Measurements from ENCODE around the gene KLHL35.

Gene KLHL35

GRCh38 chr11:75434886-75435570, 2.0 kb upstream of the KLHL35 start:
- no peak for DNase-seq (ENCODE audit: extremely low spot score)
- POLR2A ChIA-PET, result interaction anchor here (1.4 kb wide), 1 partner anchor 18 kb away, joined by 3 read pairs; no protein-coding TSS in a partner anchor
- CTCF ChIA-PET, result interaction anchor here (1.0 kb wide), 1 partner anchor 46 kb away, joined by 3 read pairs; no protein-coding TSS in a partner anchor
- no peak for TF ChIP-seq L3MBTL2 (conservative IDR thresholded peaks at IDR 0.05)
- TF ChIP-seq SUZ12 (IDR thresholded peaks at IDR 0.05), result no peak
- no peak for TF ChIP-seq SP1 (IDR thresholded peaks at IDR 0.05)
- TF ChIP-seq NFRKB (IDR thresholded peaks at IDR 0.05), result no peak
- no peak for TF ChIP-seq ARNT (IDR thresholded peaks at IDR 0.05)
- TF ChIP-seq CTBP1 (IDR thresholded peaks at IDR 0.05; ENCODE audit: borderline replicate concordance), result no peak
- no peak for TF ChIP-seq FOXM1 (IDR thresholded peaks at IDR 0.05; ENCODE audit: borderline replicate concordance)

- ChIA-PET CTCF (interaction anchor here (0.9 kb wide), 1 partner anchor 10 kb away, joined by 3 read pairs; no protein-coding TSS in a partner anchor), POLR2A (interaction anchor here (1.4 kb wide), 1 partner anchor 17 kb away, joined by 3 read pairs; no protein-coding TSS in a partner anchor)
- DNase-seq (ENCODE audit: extremely low spot score), result no peak
- TF ChIP-seq ELF4 (IDR thresholded peaks at IDR 0.05) (no peak), FOXM1 (IDR thresholded peaks at IDR 0.05; ENCODE audit: borderline replicate concordance) (no peak), NFRKB (IDR thresholded peaks at IDR 0.05) (no peak), BHLHE40 (IDR thresholded peaks at IDR 0.05; ENCODE audit: borderline replicate concordance) (no peak), HDGF (IDR thresholded peaks at IDR 0.05; ENCODE audit: borderline replicate concordance) (no peak), FOXA1 (IDR thresholded peaks at IDR 0.05) (no peak), CTBP1 (IDR thresholded peaks at IDR 0.05; ENCODE audit: borderline replicate concordance) (no peak), LEF1 (IDR thresholded peaks at IDR 0.05; ENCODE audit: borderline replicate concordance) (no peak), ARNT (IDR thresholded peaks at IDR 0.05) (no peak), SP1 (IDR thresholded peaks at IDR 0.05) (no peak), TARDBP (IDR thresholded peaks at IDR 0.05) (no peak), L3MBTL2 (conservative IDR thresholded peaks at IDR 0.05) (no peak), ZNF384 (IDR thresholded peaks at IDR 0.05) (no peak), PKNOX1 (IDR thresholded peaks at IDR 0.05) (no peak), SUZ12 (IDR thresholded peaks at IDR 0.05) (no peak), FOXK2 (IDR thresholded peaks at IDR 0.05) (no peak)
Observed at GRCh38 chr11:75434051-75434450, 1.0 kb upstream of the KLHL35 start.

GRCh38 chr11:75433443-75433842, 440 bp upstream of the KLHL35 start:
- DNase-seq (ENCODE audit: extremely low spot score), result no peak
- CTCF ChIA-PET, result interaction anchor here (0.9 kb wide), 1 partner anchor 11 kb away, joined by 3 read pairs; no protein-coding TSS in a partner anchor
- TF ChIP-seq LEF1 (IDR thresholded peaks at IDR 0.05; ENCODE audit: borderline replicate concordance), result no peak
- TF ChIP-seq SP1 (IDR thresholded peaks at IDR 0.05), result no peak
- TF ChIP-seq HDGF (IDR thresholded peaks at IDR 0.05; ENCODE audit: borderline replicate concordance), result no peak
- TF ChIP-seq CTBP1 (IDR thresholded peaks at IDR 0.05; ENCODE audit: borderline replicate concordance), result no peak
- no peak for TF ChIP-seq ELF4 (IDR thresholded peaks at IDR 0.05)
- TF ChIP-seq FOXA1 (IDR thresholded peaks at IDR 0.05), result no peak
- TF ChIP-seq SUZ12 (IDR thresholded peaks at IDR 0.05), result no peak
- TF ChIP-seq ZNF384 (IDR thresholded peaks at IDR 0.05), result no peak
- no peak for TF ChIP-seq ARNT (IDR thresholded peaks at IDR 0.05)
- TF ChIP-seq FOXK2 (IDR thresholded peaks at IDR 0.05), result no peak
- no peak for TF ChIP-seq BHLHE40 (IDR thresholded peaks at IDR 0.05; ENCODE audit: borderline replicate concordance)
- TF ChIP-seq PKNOX1 (IDR thresholded peaks at IDR 0.05), result no peak
- no peak for TF ChIP-seq TARDBP (IDR thresholded peaks at IDR 0.05)
- no peak for TF ChIP-seq NFRKB (IDR thresholded peaks at IDR 0.05)
- no peak for TF ChIP-seq L3MBTL2 (conservative IDR thresholded peaks at IDR 0.05)
- TF ChIP-seq FOXM1 (IDR thresholded peaks at IDR 0.05; ENCODE audit: borderline replicate concordance), result no peak
- POLR2A ChIA-PET, result interaction anchor here (1.4 kb wide), 1 partner anchor 17 kb away, joined by 3 read pairs; no protein-coding TSS in a partner anchor

- POLR2A ChIA-PET, result no interaction called here
Observed at GRCh38 chr11:75431533-75432525, 1.2 kb downstream of the KLHL35 start.

More at GRCh38 chr11:75431533-75432525, 1.2 kb downstream of the KLHL35 start:
- CTCF ChIA-PET, result no interaction called here
- no peak for DNase-seq (ENCODE audit: extremely low spot score)
- TF ChIP-seq FOXK2 (IDR thresholded peaks at IDR 0.05) (no peak), FOXA1 (IDR thresholded peaks at IDR 0.05) (no peak), TARDBP (IDR thresholded peaks at IDR 0.05) (no peak), SUZ12 (IDR thresholded peaks at IDR 0.05) (no peak), L3MBTL2 (conservative IDR thresholded peaks at IDR 0.05) (no peak), PKNOX1 (IDR thresholded peaks at IDR 0.05) (no peak), BHLHE40 (IDR thresholded peaks at IDR 0.05; ENCODE audit: borderline replicate concordance) (no peak), LEF1 (IDR thresholded peaks at IDR 0.05; ENCODE audit: borderline replicate concordance) (no peak), ZNF384 (IDR thresholded peaks at IDR 0.05) (no peak), ELF4 (IDR thresholded peaks at IDR 0.05) (no peak)
